Gastroesophageal sphincter (tissue), 4 donors: Measurements from ENCODE around the gene ASPRV1. TPM values are rescaled to one million over a fixed set of nuclear protein-coding genes. Genes with fewer than 3 reads are reported as not detected.

Experiments used
- ATAC-seq: fragments of 150-250 bp; one replicate; pipeline ENCODE4 v1.9.1; 2016; ENCODE audit warnings: mild to moderate bottlenecking, moderate library complexity
- H3K27ac ChIP-seq, 4 donors: fragments of 200-600 bp; sonication (generic) in 3 of 4; 1 replicate in 3 of 4; 2 replicates in 1 of 4; pipeline ENCODE4 v1.5.1; 2016 to 2019
- H3K27me3 ChIP-seq: fragments of 200-600 bp; sonication (generic); one replicate; pipeline ENCODE4 v1.5.1; 2019
- H3K36me3 ChIP-seq, 2 donors: fragments of 200-600 bp; sonication (generic); one replicate each; pipeline ENCODE4 v1.5.1; 2019; ENCODE audit warnings: control low read depth in 1 of 2
- H3K4me1 ChIP-seq, 3 donors: fragments of 200-600 bp; sonication (generic); 1 replicate in 2 of 3; 2 replicates in 1 of 3; pipeline ENCODE4 v1.5.1; 2016 to 2019; ENCODE audit warnings: control low read depth in 2 of 3
- H3K4me3 ChIP-seq, 2 donors: fragments of 200-600 bp; sonication (generic); one replicate each; pipeline ENCODE4 v1.5.1; 2019; ENCODE audit warnings: mild to moderate bottlenecking in 1 of 2, moderate library complexity in 1 of 2
- H3K9me3 ChIP-seq, 3 donors: fragments of 200-600 bp; sonication (generic); one replicate each; pipeline ENCODE4 v1.5.1; 2017 to 2019; ENCODE audit warnings: control low read depth in 2 of 3
- CTCF ChIP-seq, 4 experiments: fragments of 200-600 bp in 2 of 4; fragments of 450-650 bp in 2 of 4; sonication (generic) in 1 of 4; IDR thresholded peaks; one replicate each; pipeline ENCODE4 v1.5.1; 2017 to 2019; ENCODE audit warnings: antibody characterized with exemption in 4 of 4, mild to moderate bottlenecking in 2 of 4, moderate library complexity in 2 of 4
- EP300 ChIP-seq: sonication (generic); formaldehyde crosslinking; IDR thresholded peaks from one replicate; pipeline ENCODE4 v1.6.1; 2017; ENCODE audit warnings: antibody characterized with exemption, mild to moderate bottlenecking
- POLR2A ChIP-seq, 2 donors: fragments of 450-650 bp; IDR thresholded peaks; one replicate each; pipeline ENCODE4 v1.6.1; 2017; ENCODE audit warnings: antibody characterized with exemption in 2 of 2, mild to moderate bottlenecking in 2 of 2, moderate library complexity in 1 of 2
- POLR2AphosphoS5 ChIP-seq: sonication (generic); formaldehyde crosslinking; IDR thresholded peaks from one replicate; pipeline ENCODE4 v1.6.1; 2017; ENCODE audit warnings: antibody characterized with exemption
- WGBS, 2 donors: methylation state at CpG; one replicate each; pipeline ENCODE4 v1.1.5; 2018; ENCODE audit warnings: low coverage in 1 of 2; 5-methylcytosine and 5-hydroxymethylcytosine counted together
- total RNA-seq, 4 donors: library from RNA; depleted of rRNA; stranded (reverse); fragments of >200 nt; gene quantifications; one replicate each; pipeline ENCODE4 v1.1.0, GENCODE V29; 2016

Gene ASPRV1
- total RNA-seq, 4 donors from 2014 or later, result 1.0 to 1.4 (median 1.3) TPM

GRCh38 chr2:69994166-69994565 is 32.7 kb upstream of the ASPRV1 start:
- TF ChIP-seq POLR2AphosphoS5, result no peak
- Histone ChIP-seq H3K9me3 (no peaks in the 10 kb centered on the region), H3K27me3 (no peaks in the 10 kb centered on the region), H3K36me3 (peaks cover 0 to 54% of the 10 kb centered on the region in 2 donors), H3K4me3 (no peak overlapping the region), H3K27ac (no peak overlapping the region), H3K4me1 (no peaks in the 10 kb centered on the region)
- 90 to 100% methylated on average over 1 to 2 of the region's 6 CpGs for WGBS, 2 donors
- ATAC-seq, result no peak

- H3K27ac ChIP-seq, result no peak overlapping the region
- TF ChIP-seq CTCF (IDR thresholded peaks at IDR 0.05) (no peak), EP300 (no peak)
- H3K27me3 ChIP-seq, result no peaks in the 10 kb centered on the region
- WGBS, 2 donors, result 75 to 88% methylated on average over 2 to 5 of the region's 5 CpGs
- no peaks in the 10 kb centered on the region for H3K9me3 ChIP-seq
- peaks cover 0 to 54% of the 10 kb centered on the region in 2 donors for H3K36me3 ChIP-seq
- H3K4me1 ChIP-seq, result no peaks in the 10 kb centered on the region
- no peak for ATAC-seq
- no peak overlapping the region for H3K4me3 ChIP-seq
Observed at GRCh38 chr2:69993708-69994107, 32.3 kb upstream of the ASPRV1 start.

DNA sequence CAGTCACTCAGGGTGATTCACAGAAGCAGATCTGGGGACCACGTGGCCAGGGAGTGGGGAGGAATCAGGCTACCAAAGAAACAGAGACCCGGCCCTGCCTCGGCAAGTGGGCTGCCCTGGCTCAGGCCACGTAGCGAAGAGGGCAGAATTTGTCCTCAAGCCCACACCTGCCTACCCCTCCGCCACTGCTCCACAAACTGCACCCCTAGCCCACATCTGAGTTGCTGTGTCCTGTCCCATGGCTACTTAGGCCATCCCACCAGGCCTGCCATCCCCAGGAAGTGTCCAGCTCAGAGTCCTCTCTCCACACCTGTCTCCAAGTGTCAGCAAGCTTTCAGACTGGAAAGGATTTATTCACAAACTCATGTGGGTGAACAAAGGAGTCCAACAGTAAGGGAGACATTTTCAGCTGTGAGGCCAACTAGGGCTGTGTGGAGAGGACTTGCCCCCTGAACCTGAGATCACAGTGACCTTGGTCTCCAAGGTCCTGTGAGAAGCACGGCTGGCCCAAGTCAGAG is 31.7 kb upstream of the ASPRV1 start:
- Histone ChIP-seq H3K4me1 (no peaks in the 10 kb centered on the region), H3K36me3 (peaks cover 0 to 54% of the 10 kb centered on the region in 2 donors), H3K9me3 (no peaks in the 10 kb centered on the region), H3K4me3 (no peak overlapping the region), H3K27ac (no peak overlapping the region), H3K27me3 (no peaks in the 10 kb centered on the region)
- ATAC-seq, result no peak
- 62 to 100% methylated on average over 1 to 2 of the region's 7 CpGs for WGBS, 2 donors
- no peak for TF ChIP-seq CTCF (IDR thresholded peaks at IDR 0.05)
- TF ChIP-seq POLR2AphosphoS5, result no peak
- no peak for TF ChIP-seq EP300
- TF ChIP-seq POLR2A (IDR thresholded peaks at IDR 0.05), result no peak

DNA sequence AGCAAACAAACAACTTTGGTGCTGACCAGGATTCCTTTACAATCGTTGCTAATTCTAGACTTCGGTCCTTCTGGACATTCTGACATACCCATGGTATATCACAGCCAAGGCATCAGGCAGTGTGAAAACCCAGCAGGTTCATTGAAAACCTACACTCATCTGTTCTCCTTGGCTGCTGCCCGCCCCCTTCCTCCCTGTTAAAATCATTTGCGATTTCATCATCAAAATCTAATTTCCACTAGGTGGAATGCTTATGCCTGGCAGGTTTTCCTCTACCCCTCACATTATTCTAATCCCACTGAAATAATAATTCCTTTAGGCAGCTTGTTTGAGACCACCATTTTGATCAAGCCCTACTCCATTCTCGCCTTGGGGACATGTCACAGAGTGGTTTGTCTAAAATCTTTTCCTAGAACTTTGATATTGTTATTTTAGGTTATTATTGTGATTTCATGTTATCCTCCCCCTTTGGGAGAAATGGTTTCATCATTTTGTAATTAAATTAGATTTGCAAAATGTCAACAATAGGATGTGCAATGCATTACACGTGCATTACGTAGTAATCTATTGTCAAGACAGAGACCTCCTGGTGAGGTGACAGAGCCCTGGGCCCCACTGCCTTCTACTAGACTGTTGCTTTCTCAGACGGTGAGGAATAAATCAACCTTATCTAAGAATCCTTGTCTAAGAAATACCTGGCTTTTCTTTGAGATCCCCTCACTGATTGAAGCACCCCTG is 31.0 kb upstream of the ASPRV1 start:
- Histone ChIP-seq H3K27ac (no peak overlapping the region), H3K4me3 (no peak overlapping the region), H3K36me3 (peaks cover 0 to 50% of the 10 kb centered on the region in 2 donors), H3K4me1 (no peaks in the 10 kb centered on the region), H3K9me3 (no peaks in the 10 kb centered on the region), H3K27me3 (no peaks in the 10 kb centered on the region)
- ATAC-seq, result no peak
- TF ChIP-seq POLR2A (IDR thresholded peaks at IDR 0.05) (no peak), POLR2AphosphoS5 (no peak), EP300 (no peak), CTCF (IDR thresholded peaks at IDR 0.05) (no peak)
- 85 to 92% methylated on average over 6 to 8 of the region's 8 CpGs for WGBS, 2 donors

GRCh38 chr2:69989441-69990105 is 28.1 kb upstream of the ASPRV1 start:
- Histone ChIP-seq H3K9me3 (no peaks in the 10 kb centered on the region), H3K27me3 (no peaks in the 10 kb centered on the region), H3K4me3 (no peak overlapping the region), H3K4me1 (no peaks in the 10 kb centered on the region), H3K36me3 (peaks cover 0 to 21% of the 10 kb centered on the region in 2 donors), H3K27ac (no peak overlapping the region)
- WGBS, 2 donors, result 100% methylated on average over 3 of the region's 12 CpGs; no CpG with 5 or more reads in 1 of the 2 donors
- TF ChIP-seq POLR2AphosphoS5, result no peak
- TF ChIP-seq EP300, result no peak
- no peak for TF ChIP-seq CTCF (IDR thresholded peaks at IDR 0.05)
- no peak for TF ChIP-seq POLR2A (IDR thresholded peaks at IDR 0.05)
- ATAC-seq, result no peak
